Mammary epithelial cell (primary cell): ENCODE data around the gene DHX15.

Experiments
- EZH2 ChIP-seq: IDR thresholded peaks from 2 replicates; pipeline ENCODE4 v1.6.1; 2012; ENCODE audit warnings: low read length, inconsistent platforms, borderline replicate concordance
- TF ChIP-seq, protein P1 (sequence below), 2 donors: IDR thresholded peaks in 1 of 2; conservative IDR thresholded peaks in 1 of 2; 2 replicates each; pipeline ENCODE4 v1.5.1; 2011 to 2012; ENCODE audit warnings: inconsistent platforms in 2 of 2, low read length in 2 of 2, mild to moderate bottlenecking in 2 of 2, control low read depth in 1 of 2, low read depth in 1 of 2; ENCODE audit not compliant: insufficient read depth in 1 of 2; ENCODE audit errors: extremely low read depth in 1 of 2

DNA sequence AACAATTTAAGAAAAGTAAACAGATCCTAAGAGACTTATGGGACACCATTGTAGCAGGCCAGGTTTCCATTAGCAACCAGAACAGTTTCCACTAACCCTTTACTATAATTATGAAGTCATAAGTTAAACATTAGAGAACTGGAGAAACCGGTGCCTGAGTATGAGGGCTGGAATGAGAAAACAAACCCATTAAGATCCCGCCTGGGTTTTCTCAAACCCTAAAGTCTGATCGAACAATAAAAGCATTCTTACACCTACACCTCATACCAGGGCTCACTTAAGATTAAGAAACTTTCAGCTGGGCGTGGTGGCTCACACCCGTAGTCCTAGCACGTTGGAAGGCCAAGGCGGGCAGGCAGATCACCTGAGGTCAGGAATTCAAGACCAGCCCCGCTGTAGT, 13.7 kb upstream of the DHX15 start:
- TF ChIP-seq, protein P1, sequence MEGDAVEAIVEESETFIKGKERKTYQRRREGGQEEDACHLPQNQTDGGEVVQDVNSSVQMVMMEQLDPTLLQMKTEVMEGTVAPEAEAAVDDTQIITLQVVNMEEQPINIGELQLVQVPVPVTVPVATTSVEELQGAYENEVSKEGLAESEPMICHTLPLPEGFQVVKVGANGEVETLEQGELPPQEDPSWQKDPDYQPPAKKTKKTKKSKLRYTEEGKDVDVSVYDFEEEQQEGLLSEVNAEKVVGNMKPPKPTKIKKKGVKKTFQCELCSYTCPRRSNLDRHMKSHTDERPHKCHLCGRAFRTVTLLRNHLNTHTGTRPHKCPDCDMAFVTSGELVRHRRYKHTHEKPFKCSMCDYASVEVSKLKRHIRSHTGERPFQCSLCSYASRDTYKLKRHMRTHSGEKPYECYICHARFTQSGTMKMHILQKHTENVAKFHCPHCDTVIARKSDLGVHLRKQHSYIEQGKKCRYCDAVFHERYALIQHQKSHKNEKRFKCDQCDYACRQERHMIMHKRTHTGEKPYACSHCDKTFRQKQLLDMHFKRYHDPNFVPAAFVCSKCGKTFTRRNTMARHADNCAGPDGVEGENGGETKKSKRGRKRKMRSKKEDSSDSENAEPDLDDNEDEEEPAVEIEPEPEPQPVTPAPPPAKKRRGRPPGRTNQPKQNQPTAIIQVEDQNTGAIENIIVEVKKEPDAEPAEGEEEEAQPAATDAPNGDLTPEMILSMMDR (conservative IDR thresholded peaks at IDR 0.05 in 1 of 2, IDR thresholded peaks at IDR 0.05 in 1 of 2; ENCODE audit: extremely low read depth in 1 of 2, insufficient read depth in 1 of 2, low read depth in 1 of 2, low read length in 2 of 2), result no peak
- TF ChIP-seq EZH2, result no peak
